Osteoblast (primary cell): ENCODE results near the gene UBE2L3. TPM values are rescaled to one million over a fixed set of nuclear protein-coding genes. Genes with fewer than 3 reads are reported as not detected.
"Not testable (repeated sequence)": the region's sequence is repeated elsewhere in the genome, so short reads cannot be mapped to it uniquely, and the experiment has no call there.

Experiments
- DNase-seq: peaks from one replicate; pipeline ENCODE4 v3.0.0; 2011; ENCODE audit warnings: low spot score, mixed read lengths; ENCODE audit not compliant: insufficient read length; ENCODE audit errors: missing footprints
- H2AFZ ChIP-seq: 2 replicates; pipeline ENCODE4 v1.6.0; 2011; ENCODE audit warnings: mild to moderate bottlenecking, low read length
- H3K27ac ChIP-seq: 2 replicates; pipeline ENCODE4 v1.5.1; 2011; ENCODE audit warnings: mild to moderate bottlenecking, low read depth, low read length, moderate library complexity
- H3K27me3 ChIP-seq: 2 replicates; pipeline ENCODE4 v1.6.0; 2012; ENCODE audit warnings: mild to moderate bottlenecking, control low read depth, inconsistent platforms, low read length, moderate library complexity; ENCODE audit not compliant: insufficient read depth
- H3K36me3 ChIP-seq: 2 replicates; pipeline ENCODE4 v1.5.1; 2011; ENCODE audit warnings: mild to moderate bottlenecking, low read length, control low read depth, moderate library complexity; ENCODE audit not compliant: insufficient read depth
- H3K4me1 ChIP-seq: 2 replicates; pipeline ENCODE4 v1.5.1; 2011; ENCODE audit warnings: mild to moderate bottlenecking, low read length, control low read depth, moderate library complexity; ENCODE audit not compliant: insufficient read depth
- H3K4me2 ChIP-seq: 2 replicates; pipeline ENCODE4 v1.6.0; 2011; ENCODE audit warnings: mild to moderate bottlenecking, low read length; ENCODE audit not compliant: insufficient read depth
- H3K4me3 ChIP-seq: fragments of 200-600 bp; sonication (generic); 3 replicates; pipeline ENCODE4 v1.5.1; 2012; ENCODE audit warnings: mild to moderate bottlenecking, low read length, inconsistent platforms; ENCODE audit not compliant: insufficient read depth
- H3K79me2 ChIP-seq: 2 replicates; pipeline ENCODE4 v1.6.0; 2012; ENCODE audit warnings: mild to moderate bottlenecking, low read length, control low read depth, inconsistent platforms; ENCODE audit not compliant: insufficient read depth
- H3K9me3 ChIP-seq: 2 replicates; pipeline ENCODE4 v1.5.1; 2011; ENCODE audit warnings: low read depth, low read length, control low read depth
- H4K20me1 ChIP-seq: 2 replicates; pipeline ENCODE4 v1.6.0; 2012; ENCODE audit warnings: mild to moderate bottlenecking, low read length, control low read depth; ENCODE audit not compliant: insufficient read depth
- CTCF ChIP-seq: IDR thresholded peaks from 2 replicates; pipeline ENCODE4 v1.5.1; 2011; ENCODE audit warnings: mild to moderate bottlenecking, low read depth, low read length, moderate library complexity; ENCODE audit errors: extremely low read depth
- total RNA-seq: library from RNA; depleted of rRNA; stranded (reverse); fragments of >200 nt; gene quantifications from 2 replicates; pipeline ENCODE4 v1.2.3, GENCODE V29; 2012

The UBE2L3 gene
- total RNA-seq, result 40.2 and 40.4 TPM in 2 replicates

DNA sequence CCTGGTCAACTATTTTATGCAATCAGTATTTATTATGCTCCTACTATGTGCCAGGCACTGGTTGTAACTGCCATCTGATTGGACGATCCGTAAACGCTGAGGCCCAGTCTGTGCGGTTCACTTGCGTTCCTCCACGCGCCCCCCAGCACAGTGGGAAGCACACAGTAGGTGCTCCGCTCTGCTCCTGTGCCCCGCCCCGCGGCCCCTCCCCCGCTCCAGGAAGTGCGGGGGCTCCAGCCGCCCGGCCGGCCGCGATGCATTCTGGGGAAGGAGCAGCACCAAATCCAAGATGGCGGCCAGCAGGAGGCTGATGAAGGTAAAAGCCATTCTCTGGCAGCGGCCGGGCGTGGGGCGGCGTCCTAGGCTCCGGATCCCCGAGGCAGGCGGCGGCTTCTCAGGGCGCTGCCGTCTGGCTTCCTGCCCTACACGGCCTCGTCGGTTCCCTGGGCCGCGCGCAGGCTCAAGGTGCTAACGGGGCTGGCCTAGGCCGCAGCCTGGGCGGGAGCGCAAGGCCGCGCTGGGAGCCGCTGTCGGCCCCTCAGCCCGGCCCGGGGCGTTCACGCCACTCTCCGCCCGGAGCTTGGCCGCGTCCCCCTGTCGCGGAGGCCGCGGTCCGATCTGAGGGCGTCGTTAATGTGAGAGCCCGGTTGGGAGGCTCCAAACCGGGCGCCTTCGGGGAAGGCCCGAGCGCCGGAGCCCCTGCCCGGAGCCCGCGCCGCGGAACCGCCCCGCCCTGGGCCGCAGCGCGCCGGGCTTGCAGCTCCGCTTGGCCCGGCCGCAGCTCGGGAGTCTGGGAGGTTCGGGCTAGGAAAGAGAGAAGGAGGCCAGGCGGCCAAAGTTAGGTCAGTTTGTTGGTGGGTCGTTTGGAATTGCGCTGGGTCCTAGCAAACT lies at the start of gene UBE2L3:
Gene UBE2L3 (plus strand): TSS at position 259 of the 891 bp plus-strand sequence. CDS start 31 bp downstream, at position 290.
- Histone ChIP-seq H2AFZ (peak within 1 kb of the TSS; percentile 68), H3K4me2 (peak within 1 kb of the TSS; percentile 99), H3K27me3 (no peaks in the 10 kb centered on the region), H3K36me3 (peaks cover 5% of the 10 kb centered on the region), H3K4me1 (peaks cover 19% of the 10 kb centered on the region), H3K27ac (peak within 1 kb of the TSS; percentile 94), H3K4me3 (peak within 1 kb of the TSS; percentile 94), H3K79me2 (peaks cover 54% of the 10 kb centered on the region), H4K20me1 (peaks cover 44% of the 10 kb centered on the region), H3K9me3 (no peaks in the 10 kb centered on the region)
- no peak for TF ChIP-seq CTCF
- peak; percentile 99 for DNase-seq

DNA sequence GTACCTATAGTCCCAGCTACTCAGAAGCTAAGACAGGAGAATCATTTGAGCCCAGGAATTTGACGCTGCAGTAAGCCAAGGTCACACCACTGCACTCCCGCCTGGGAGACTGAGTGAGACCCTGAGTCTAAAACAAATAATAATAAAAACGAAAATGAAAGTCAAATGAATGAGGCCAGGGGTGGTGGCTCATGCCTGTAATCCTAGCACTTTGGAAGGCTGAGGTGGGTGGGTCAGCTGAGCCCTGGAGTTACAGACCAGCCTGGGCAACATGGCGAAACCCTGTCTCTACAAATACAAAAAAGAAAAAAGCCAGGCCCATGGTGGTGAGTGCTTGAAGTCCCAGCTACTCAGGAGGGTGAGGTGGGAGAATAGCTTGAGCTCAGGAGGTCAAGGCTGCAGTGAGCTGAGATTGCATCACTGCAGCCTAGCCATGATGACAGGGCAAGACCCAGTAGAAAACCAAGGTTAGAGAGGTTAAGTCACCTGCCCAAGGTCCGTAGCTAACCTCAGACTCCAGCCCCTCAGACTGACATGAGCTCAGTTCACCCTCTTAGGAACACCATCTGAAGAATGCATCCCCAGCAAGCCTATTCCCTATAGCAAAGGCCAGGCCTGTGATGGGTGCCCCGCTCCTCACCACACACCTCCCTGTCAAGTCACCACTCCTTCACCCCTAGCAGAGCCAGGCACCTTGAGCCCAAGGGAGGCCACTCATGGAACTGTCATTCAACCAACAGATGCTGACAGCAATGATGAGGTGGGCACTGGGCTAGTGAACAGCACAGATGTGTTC lies 40.6 kb upstream of the UBE2L3 start:
- H3K27me3 ChIP-seq, H3K4me3 ChIP-seq, H3K4me2 ChIP-seq, DNase-seq, H2AFZ ChIP-seq, H3K27ac ChIP-seq, H3K79me2 ChIP-seq, H4K20me1 ChIP-seq, H3K36me3 ChIP-seq, H3K4me1 ChIP-seq, H3K9me3 ChIP-seq: not testable (repeated sequence)

DNA sequence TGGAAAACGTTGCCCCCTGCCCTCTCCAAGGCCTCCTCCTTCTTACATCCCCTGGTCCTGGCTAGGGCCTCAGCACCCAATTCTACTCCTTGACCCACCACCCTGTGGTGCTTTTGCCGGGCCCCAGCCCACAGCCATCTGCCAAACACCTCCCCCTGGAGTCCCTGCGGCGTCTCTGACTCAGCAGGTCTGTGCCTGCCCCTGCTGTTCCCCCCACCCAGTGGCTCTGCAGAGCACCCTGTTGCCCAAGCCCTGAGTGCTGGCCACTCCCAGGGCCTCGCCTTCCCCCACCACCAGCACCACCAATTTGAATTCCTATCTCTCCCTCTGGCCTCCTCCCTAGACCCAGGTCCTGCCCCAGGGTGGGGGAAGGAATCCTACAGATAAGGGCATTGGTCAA lies 36.0 kb upstream of the UBE2L3 start:
- H3K9me3 ChIP-seq, H3K4me1 ChIP-seq, H3K27ac ChIP-seq, H3K27me3 ChIP-seq, H3K4me3 ChIP-seq, H4K20me1 ChIP-seq, H3K79me2 ChIP-seq, H3K36me3 ChIP-seq, H3K4me2 ChIP-seq, DNase-seq, H2AFZ ChIP-seq: not testable (repeated sequence)

DNA sequence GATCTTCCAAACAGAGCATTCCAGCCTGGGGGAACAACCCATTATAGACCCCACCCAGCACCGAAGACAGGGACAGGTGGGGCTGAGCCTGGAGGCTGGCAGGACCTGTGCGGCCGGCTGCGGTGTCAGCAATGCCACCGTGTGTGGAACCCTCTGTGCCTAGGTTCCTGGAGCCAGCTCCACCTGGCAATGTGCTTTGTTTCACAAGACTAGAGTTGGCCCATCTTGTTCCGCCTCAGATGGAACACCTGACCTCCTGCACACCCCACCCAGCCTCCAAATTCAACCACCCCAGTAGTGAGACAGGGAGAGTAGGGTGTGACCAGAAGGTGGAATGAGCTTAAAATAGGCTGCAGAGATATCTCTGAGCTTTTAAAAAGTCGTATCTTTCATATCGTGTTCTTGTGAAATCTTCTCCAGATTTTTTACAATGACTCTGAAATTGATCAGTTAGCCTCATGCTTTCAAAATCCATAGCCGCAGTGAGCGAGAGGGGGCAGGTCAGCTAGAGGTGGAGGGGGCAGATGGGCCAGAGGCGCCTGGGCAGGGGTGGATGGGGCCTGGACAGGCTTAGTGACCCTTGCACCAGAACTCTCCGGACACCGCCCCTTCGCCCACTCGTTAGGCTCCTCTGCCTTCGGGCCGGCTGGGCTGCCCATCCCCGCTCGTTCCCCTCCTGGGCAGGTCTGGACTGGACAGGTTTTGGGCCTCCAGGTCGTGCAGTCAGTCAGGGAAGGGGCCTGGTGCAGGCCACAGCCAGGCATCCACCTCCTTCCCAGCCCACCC lies 34.5 kb upstream of the UBE2L3 start:
- not testable (repeated sequence) for H2AFZ ChIP-seq, H3K4me2 ChIP-seq, H3K27me3 ChIP-seq, H3K4me1 ChIP-seq, H3K36me3 ChIP-seq, H3K27ac ChIP-seq, DNase-seq, H3K79me2 ChIP-seq, H4K20me1 ChIP-seq, H3K4me3 ChIP-seq, H3K9me3 ChIP-seq

GRCh38 chr22:21539862-21540261 lies 27.7 kb upstream of the UBE2L3 start:
- H3K36me3 ChIP-seq, H3K79me2 ChIP-seq, H2AFZ ChIP-seq, H3K27me3 ChIP-seq, DNase-seq, H3K9me3 ChIP-seq, H3K4me1 ChIP-seq, H3K4me2 ChIP-seq, H4K20me1 ChIP-seq, H3K4me3 ChIP-seq, H3K27ac ChIP-seq: not testable (repeated sequence)

GRCh38 chr22:21544432-21545322 lies 22.8 kb upstream of the UBE2L3 start:
- H3K36me3 ChIP-seq, H4K20me1 ChIP-seq, DNase-seq, H3K4me1 ChIP-seq, H3K9me3 ChIP-seq, H3K79me2 ChIP-seq, H3K27me3 ChIP-seq, H3K27ac ChIP-seq, H3K4me3 ChIP-seq, H2AFZ ChIP-seq, H3K4me2 ChIP-seq: not testable (repeated sequence)

GRCh38 chr22:21549558-21549957 lies 18.0 kb upstream of the UBE2L3 start:
- H3K27me3 ChIP-seq, H3K79me2 ChIP-seq, H3K4me1 ChIP-seq, H4K20me1 ChIP-seq, H3K9me3 ChIP-seq, H3K4me2 ChIP-seq, DNase-seq, H3K36me3 ChIP-seq, H3K27ac ChIP-seq, H3K4me3 ChIP-seq, H2AFZ ChIP-seq: not testable (repeated sequence)
